Vagina (tissue), 2 donors: Measurements from ENCODE around the gene ERN1.

Experiments used
- POLR2A ChIP-seq, 2 donors: fragments of 450-650 bp; IDR thresholded peaks; one replicate each; pipeline ENCODE4 v1.6.1; 2017; ENCODE audit warnings: antibody characterized with exemption in 2 of 2, mild to moderate bottlenecking in 2 of 2, moderate library complexity in 2 of 2
- POLR2AphosphoS5 ChIP-seq, 2 donors: sonication (generic); formaldehyde crosslinking; IDR thresholded peaks; one replicate each; pipeline ENCODE4 v1.9.0; 2017; ENCODE audit warnings: antibody characterized with exemption in 2 of 2, mild to moderate bottlenecking in 2 of 2, low read depth in 1 of 2; ENCODE audit not compliant: insufficient read depth in 1 of 2
- TF ChIP-seq, protein P1 (sequence below), 3 experiments: fragments of 450-650 bp in 2 of 3; fragments of 200-600 bp in 1 of 3; sonication (generic) in 1 of 3; IDR thresholded peaks; one replicate each; pipeline ENCODE4 v1.5.1; 2017 to 2019; ENCODE audit warnings: antibody characterized with exemption in 3 of 3, mild to moderate bottlenecking in 2 of 3, moderate library complexity in 2 of 3

GRCh38 chr17:64067657-64068056 is 62.3 kb downstream of the ERN1 start:
- TF ChIP-seq, protein P1, sequence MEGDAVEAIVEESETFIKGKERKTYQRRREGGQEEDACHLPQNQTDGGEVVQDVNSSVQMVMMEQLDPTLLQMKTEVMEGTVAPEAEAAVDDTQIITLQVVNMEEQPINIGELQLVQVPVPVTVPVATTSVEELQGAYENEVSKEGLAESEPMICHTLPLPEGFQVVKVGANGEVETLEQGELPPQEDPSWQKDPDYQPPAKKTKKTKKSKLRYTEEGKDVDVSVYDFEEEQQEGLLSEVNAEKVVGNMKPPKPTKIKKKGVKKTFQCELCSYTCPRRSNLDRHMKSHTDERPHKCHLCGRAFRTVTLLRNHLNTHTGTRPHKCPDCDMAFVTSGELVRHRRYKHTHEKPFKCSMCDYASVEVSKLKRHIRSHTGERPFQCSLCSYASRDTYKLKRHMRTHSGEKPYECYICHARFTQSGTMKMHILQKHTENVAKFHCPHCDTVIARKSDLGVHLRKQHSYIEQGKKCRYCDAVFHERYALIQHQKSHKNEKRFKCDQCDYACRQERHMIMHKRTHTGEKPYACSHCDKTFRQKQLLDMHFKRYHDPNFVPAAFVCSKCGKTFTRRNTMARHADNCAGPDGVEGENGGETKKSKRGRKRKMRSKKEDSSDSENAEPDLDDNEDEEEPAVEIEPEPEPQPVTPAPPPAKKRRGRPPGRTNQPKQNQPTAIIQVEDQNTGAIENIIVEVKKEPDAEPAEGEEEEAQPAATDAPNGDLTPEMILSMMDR (IDR thresholded peaks at IDR 0.05), result no peak
- TF ChIP-seq POLR2AphosphoS5 (IDR thresholded peaks at IDR 0.05; ENCODE audit: insufficient read depth in 1 of 2, low read depth in 1 of 2), result no peak
- no peak for TF ChIP-seq POLR2A (IDR thresholded peaks at IDR 0.05)
